Measurements from ENCODE around the gene CSTA.

CSTA gene

DNA sequence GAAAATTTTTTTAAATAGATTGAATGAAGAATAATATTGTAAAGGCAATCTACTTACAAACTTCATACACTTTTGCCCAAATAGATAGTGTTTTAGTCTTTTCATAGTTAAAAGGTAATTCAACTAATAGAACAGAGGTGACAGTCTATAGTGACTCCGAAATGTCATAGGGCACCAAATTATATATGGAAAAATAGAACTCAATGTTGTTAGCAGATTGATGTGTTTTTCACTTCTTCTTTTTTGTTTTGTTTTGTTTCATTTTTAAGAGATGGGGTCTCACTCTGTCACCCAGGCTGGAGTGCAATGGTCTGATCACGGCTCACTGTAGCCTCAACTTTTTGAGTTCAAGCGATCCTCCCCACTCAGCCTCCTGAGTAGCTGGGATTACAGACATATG is 721 bp downstream of the CSTA start:
- no peaks in the 10 kb centered on the region for H3K27me3 ChIP-seq (ENCODE audit: control insufficient read depth in 1 of 2, insufficient read depth in 2 of 2, low read length in 2 of 2)
- H3K27ac ChIP-seq (ENCODE audit: low read depth, low read length): no peak overlapping the region
- H3K4me3 ChIP-seq (ENCODE audit: low read depth in 1 of 2, low read length in 2 of 2): no peak overlapping the region
- no peak overlapping the region for H3K9ac ChIP-seq (ENCODE audit: low read length)
- no peaks in the 10 kb centered on the region for H3K36me3 ChIP-seq (ENCODE audit: insufficient read depth, low read length)
- no peaks in the 10 kb centered on the region for H3K9me3 ChIP-seq (ENCODE audit: low read length)
- H3K4me1 ChIP-seq (ENCODE audit: insufficient read depth, low read length): no peaks in the 10 kb centered on the region

DNA sequence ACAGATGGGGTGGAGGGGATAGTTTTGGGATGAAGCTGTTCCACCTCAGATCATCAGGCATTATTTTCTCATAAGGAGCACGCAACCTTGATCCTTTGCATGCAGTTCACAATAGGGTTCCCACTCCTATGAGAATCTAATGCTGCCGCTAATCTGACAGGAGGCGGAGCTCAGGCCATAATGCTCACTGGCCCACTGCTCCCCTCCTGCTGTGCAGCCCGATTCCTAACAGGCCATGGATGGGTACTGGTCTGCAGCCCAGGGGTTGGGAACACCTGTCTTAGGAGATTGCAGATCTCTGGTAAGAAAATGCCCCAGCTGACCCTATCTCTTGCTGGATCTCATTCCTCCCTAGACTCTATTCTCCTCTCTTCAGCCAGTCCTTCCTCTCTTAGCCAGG is 6.8 kb downstream of the CSTA start:
- Histone ChIP-seq H3K27me3 (ENCODE audit: control insufficient read depth in 1 of 2, insufficient read depth in 2 of 2, low read length in 2 of 2) (no peaks in the 10 kb centered on the region), H3K27ac (ENCODE audit: low read depth, low read length) (no peak overlapping the region), H3K4me3 (ENCODE audit: low read depth in 1 of 2, low read length in 2 of 2) (no peak overlapping the region), H3K36me3 (ENCODE audit: insufficient read depth, low read length) (no peaks in the 10 kb centered on the region), H3K9me3 (ENCODE audit: low read length) (no peaks in the 10 kb centered on the region), H3K9ac (ENCODE audit: low read length) (no peak overlapping the region), H3K4me1 (ENCODE audit: insufficient read depth, low read length) (no peaks in the 10 kb centered on the region)

DNA sequence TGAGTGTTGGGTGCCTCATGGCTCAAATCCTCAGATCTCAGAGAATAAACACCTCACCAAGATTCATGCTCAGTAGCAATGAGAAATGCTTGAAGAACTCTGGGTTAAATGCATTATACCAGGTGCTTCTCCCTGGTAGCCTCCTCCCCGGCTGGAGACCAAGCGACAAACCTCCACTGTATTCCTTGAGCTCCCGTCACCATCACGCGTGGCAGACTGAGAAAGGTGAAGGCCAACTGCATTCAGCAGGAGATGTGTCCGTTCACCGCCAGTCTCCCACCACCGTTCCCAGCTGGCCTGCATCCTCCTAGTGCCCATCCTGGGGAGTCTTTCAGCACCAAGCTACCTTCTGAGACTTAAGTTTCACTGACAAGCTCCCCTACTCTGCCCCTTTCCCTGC is 7.5 kb downstream of the CSTA start:
- H3K9me3 ChIP-seq (ENCODE audit: low read length): no peaks in the 10 kb centered on the region
- H3K27ac ChIP-seq (ENCODE audit: low read depth, low read length): no peak overlapping the region
- no peaks in the 10 kb centered on the region for H3K36me3 ChIP-seq (ENCODE audit: insufficient read depth, low read length)
- no peak overlapping the region for H3K4me3 ChIP-seq (ENCODE audit: low read depth in 1 of 2, low read length in 2 of 2)
- no peaks in the 10 kb centered on the region for H3K4me1 ChIP-seq (ENCODE audit: insufficient read depth, low read length)
- H3K27me3 ChIP-seq (ENCODE audit: control insufficient read depth in 1 of 2, insufficient read depth in 2 of 2, low read length in 2 of 2): no peaks in the 10 kb centered on the region
- no peak overlapping the region for H3K9ac ChIP-seq (ENCODE audit: low read length)

DNA sequence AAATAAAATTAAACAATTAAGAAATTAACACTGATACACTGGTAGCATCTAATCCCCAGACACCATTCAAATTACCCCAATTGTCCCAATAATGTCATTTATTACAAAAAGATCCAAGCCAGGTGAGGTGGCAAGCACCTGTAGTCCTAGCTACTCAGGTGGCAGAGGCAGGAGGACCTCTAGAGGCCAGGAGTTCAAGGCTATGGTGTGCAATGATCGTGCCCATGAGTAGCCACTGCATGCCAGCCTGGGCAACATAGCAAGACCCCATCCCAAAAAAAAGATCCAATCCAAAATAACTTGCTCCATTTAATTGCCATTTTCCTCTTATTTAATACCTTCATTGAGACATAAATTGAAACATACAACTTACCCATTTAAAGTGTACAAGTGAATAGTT is 17.8 kb downstream of the CSTA start:
- Histone ChIP-seq H3K27me3 (ENCODE audit: control insufficient read depth in 1 of 2, insufficient read depth in 2 of 2, low read length in 2 of 2) (no peaks in the 10 kb centered on the region), H3K27ac (ENCODE audit: low read depth, low read length) (no peak overlapping the region)

DNA sequence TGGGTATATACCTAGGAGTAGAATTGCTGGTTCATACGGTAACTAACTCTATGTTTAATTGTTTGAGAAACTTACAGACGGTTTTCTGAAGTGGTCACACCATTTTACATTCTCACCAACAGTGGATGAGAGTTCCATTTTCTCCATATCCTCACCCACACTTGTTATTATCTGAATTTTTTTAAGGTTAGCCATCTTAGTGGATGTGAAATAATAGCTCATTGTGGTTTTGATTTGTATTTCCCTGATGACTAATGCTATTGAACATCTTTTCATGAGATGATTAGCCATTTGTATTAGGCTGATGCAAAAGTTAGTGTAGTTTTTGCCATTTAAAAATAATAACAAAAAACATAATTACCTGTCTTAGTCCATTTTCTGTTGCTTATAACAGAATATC is 18.6 kb downstream of the CSTA start:
- H3K4me1 ChIP-seq (ENCODE audit: insufficient read depth, low read length): no peaks in the 10 kb centered on the region
- H3K36me3 ChIP-seq (ENCODE audit: insufficient read depth, low read length): no peaks in the 10 kb centered on the region
- H3K9me3 ChIP-seq (ENCODE audit: low read length): no peaks in the 10 kb centered on the region
- no peak overlapping the region for H3K9ac ChIP-seq (ENCODE audit: low read length)
- H3K27me3 ChIP-seq (ENCODE audit: control insufficient read depth in 1 of 2, insufficient read depth in 2 of 2, low read length in 2 of 2): no peaks in the 10 kb centered on the region
- H3K27ac ChIP-seq (ENCODE audit: low read depth, low read length): no peak overlapping the region
- no peak overlapping the region for H3K4me3 ChIP-seq (ENCODE audit: low read depth in 1 of 2, low read length in 2 of 2)

More for the DNA sequence above, 17.8 kb downstream of the CSTA start:
- no peak overlapping the region for H3K4me3 ChIP-seq (ENCODE audit: low read depth in 1 of 2, low read length in 2 of 2)
- H3K4me1 ChIP-seq (ENCODE audit: insufficient read depth, low read length): no peaks in the 10 kb centered on the region
- H3K9ac ChIP-seq (ENCODE audit: low read length): no peak overlapping the region
- H3K36me3 ChIP-seq (ENCODE audit: insufficient read depth, low read length): no peaks in the 10 kb centered on the region
- no peaks in the 10 kb centered on the region for H3K9me3 ChIP-seq (ENCODE audit: low read length)

DNA sequence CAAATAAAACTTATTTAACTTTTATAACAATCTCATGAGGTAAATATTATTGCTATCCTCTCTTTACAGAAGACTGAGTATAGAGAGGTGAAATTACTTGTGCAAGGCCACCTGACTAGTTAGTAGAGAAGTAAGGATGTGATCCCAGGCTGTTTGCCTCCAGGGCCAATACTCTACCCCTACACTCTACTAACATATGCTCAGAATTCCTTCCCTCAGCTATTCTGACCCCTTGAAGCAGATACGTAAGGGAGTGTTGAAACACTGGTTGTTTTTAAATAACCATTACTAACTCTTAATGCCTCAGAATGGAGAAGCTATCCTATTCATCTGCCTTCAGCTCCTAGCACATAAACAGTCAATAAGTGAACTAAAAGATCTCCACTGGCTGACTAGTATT is 24.1 kb downstream of the CSTA start:
- no peaks in the 10 kb centered on the region for H3K36me3 ChIP-seq (ENCODE audit: insufficient read depth, low read length)
- no peaks in the 10 kb centered on the region for H3K4me1 ChIP-seq (ENCODE audit: insufficient read depth, low read length)
- H3K4me3 ChIP-seq (ENCODE audit: low read depth in 1 of 2, low read length in 2 of 2): no peak overlapping the region
- no peaks in the 10 kb centered on the region for H3K27me3 ChIP-seq (ENCODE audit: control insufficient read depth in 1 of 2, insufficient read depth in 2 of 2, low read length in 2 of 2)
- no peaks in the 10 kb centered on the region for H3K9me3 ChIP-seq (ENCODE audit: low read length)
- H3K9ac ChIP-seq (ENCODE audit: low read length): no peak overlapping the region
- H3K27ac ChIP-seq (ENCODE audit: low read depth, low read length): no peak overlapping the region

DNA sequence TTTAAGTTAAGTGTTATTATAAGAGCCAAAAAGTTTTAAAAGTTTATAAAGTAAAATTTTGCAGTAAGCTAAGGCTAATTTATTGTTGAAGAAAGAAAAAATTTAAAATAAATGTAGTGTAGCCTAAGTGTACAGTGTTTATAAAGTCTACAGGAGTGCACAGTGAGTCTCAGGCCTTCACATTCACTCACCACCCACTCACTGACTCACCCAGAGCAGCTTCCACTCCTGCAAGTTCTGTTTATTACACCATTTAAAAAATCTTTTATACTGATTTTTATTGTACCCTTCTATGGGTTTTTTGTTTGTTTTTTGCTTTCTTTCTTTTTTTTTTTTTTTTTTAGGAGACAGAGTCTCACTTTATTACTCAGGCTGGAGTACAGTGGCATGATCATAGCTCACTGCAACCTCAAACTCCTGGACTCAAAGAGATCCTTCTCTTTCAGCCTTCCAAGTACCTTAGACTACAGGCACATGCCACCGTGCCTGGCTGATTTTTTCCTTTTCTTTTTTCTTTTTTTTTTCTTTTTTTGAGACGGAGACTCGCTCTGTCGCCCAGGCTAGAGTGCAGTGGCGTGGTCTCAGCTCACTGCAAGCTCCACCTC is 25.9 kb downstream of the CSTA start:
- Histone ChIP-seq H3K9me3 (ENCODE audit: low read length) (no peaks in the 10 kb centered on the region), H3K4me1 (ENCODE audit: insufficient read depth, low read length) (no peaks in the 10 kb centered on the region), H3K4me3 (ENCODE audit: low read depth in 1 of 2, low read length in 2 of 2) (no peak overlapping the region), H3K9ac (ENCODE audit: low read length) (no peak overlapping the region), H3K36me3 (ENCODE audit: insufficient read depth, low read length) (no peaks in the 10 kb centered on the region), H3K27me3 (ENCODE audit: control insufficient read depth in 1 of 2, insufficient read depth in 2 of 2, low read length in 2 of 2) (no peaks in the 10 kb centered on the region), H3K27ac (ENCODE audit: low read depth, low read length) (no peak overlapping the region)

DNA sequence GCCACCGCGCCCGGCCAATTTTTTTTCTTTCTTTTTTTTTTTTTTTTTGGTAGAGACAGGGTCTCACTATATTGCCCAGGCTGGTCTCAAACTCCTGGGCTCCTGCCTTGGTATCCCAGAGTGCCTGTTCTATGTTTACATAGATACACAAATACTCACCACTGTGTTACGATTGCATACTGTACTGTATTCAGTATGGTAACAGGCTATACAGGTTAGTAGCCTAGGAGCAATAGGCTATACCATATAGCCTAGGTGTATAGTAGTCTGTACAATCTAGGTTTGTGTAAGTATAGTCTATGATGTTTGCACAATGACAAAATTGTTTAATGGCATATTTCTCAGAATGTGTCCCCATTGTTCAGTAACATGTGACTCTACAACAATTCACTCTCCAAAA is 26.6 kb downstream of the CSTA start:
- Histone ChIP-seq H3K4me1 (ENCODE audit: insufficient read depth, low read length) (no peaks in the 10 kb centered on the region), H3K9ac (ENCODE audit: low read length) (no peak overlapping the region), H3K27me3 (ENCODE audit: control insufficient read depth in 1 of 2, insufficient read depth in 2 of 2, low read length in 2 of 2) (no peaks in the 10 kb centered on the region), H3K9me3 (ENCODE audit: low read length) (no peaks in the 10 kb centered on the region), H3K4me3 (ENCODE audit: low read depth in 1 of 2, low read length in 2 of 2) (no peak overlapping the region), H3K36me3 (ENCODE audit: insufficient read depth, low read length) (no peaks in the 10 kb centered on the region), H3K27ac (ENCODE audit: low read depth, low read length) (no peak overlapping the region)

DNA sequence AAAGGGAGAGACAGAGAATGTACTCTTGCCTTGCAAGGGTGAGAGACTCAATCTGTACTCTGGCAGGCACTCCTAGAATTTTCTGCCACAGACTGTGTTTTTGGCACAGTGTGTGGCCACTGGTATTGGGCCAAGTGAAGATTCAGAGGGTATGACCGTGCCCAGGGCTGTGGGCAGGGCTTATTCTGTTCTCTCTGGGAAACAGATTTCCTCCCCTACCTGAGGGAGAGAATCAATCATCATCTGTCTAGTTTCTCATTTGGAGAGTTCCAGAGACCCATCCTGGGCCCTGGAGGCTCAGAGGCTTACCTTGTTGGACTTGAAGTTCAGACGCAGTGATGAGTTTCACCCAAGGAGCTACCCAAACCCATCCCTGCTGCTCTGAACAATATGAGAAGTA is 28.2 kb downstream of the CSTA start:
- Histone ChIP-seq H3K27me3 (ENCODE audit: control insufficient read depth in 1 of 2, insufficient read depth in 2 of 2, low read length in 2 of 2) (no peaks in the 10 kb centered on the region), H3K9me3 (ENCODE audit: low read length) (no peaks in the 10 kb centered on the region), H3K9ac (ENCODE audit: low read length) (no peak overlapping the region), H3K36me3 (ENCODE audit: insufficient read depth, low read length) (no peaks in the 10 kb centered on the region), H3K27ac (ENCODE audit: low read depth, low read length) (no peak overlapping the region), H3K4me1 (ENCODE audit: insufficient read depth, low read length) (no peaks in the 10 kb centered on the region), H3K4me3 (ENCODE audit: low read depth in 1 of 2, low read length in 2 of 2) (no peak overlapping the region)

DNA sequence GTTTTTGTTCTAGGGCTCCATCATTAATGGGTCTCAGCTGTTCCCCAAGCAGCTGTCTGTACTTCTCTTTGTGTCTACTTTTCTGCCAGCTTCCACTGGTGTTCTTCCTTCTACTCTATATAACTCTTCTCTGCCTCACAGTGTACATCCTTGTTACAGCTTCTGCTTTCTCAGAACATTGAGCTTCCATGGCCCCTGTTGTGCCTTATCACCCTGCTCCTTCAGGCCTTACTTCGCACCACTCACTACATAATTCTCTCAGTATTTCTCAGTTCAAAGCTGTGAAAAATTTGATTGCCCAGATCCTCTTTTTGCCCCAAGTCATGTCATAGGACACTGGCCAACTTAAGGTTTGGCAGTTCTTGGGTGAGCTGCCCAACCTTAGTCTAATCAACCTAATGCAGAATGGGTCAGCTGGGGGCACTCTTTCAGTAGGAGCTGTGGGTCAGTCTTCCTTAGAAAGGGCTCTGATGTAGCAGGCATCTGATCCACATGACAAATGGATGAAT is 28.9 kb downstream of the CSTA start:
- no peak overlapping the region for H3K4me3 ChIP-seq (ENCODE audit: low read depth in 1 of 2, low read length in 2 of 2)
- no peak overlapping the region for H3K9ac ChIP-seq (ENCODE audit: low read length)
- peaks cover 7% of the 10 kb centered on the region for H3K36me3 ChIP-seq (ENCODE audit: insufficient read depth, low read length)
- H3K4me1 ChIP-seq (ENCODE audit: insufficient read depth, low read length): no peaks in the 10 kb centered on the region
- no peaks in the 10 kb centered on the region for H3K9me3 ChIP-seq (ENCODE audit: low read length)
- no peaks in the 10 kb centered on the region for H3K27me3 ChIP-seq (ENCODE audit: control insufficient read depth in 1 of 2, insufficient read depth in 2 of 2, low read length in 2 of 2)
- no peak overlapping the region for H3K27ac ChIP-seq (ENCODE audit: low read depth, low read length)

DNA sequence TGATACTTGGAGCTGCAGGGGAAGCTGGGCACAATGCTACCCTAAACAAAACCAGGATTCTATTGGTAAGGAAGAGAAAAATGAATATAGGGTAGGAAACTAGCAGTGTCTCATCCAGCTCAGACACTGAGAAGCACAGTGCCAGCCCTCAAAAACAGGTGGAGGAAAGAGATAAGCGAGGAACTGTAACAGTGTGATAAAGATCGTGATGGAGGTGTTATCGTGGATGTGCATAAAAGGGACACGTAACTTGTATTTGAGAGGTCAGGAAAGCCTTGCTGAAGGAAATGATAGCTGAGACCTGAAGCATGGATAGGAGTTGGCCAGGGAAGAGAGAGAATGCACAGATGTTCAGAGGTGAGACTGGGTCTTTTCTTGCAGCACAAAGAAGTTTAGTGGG is 30.6 kb downstream of the CSTA start:
- H3K4me1 ChIP-seq (ENCODE audit: insufficient read depth, low read length): no peaks in the 10 kb centered on the region
- no peak overlapping the region for H3K9ac ChIP-seq (ENCODE audit: low read length)
- H3K9me3 ChIP-seq (ENCODE audit: low read length): no peaks in the 10 kb centered on the region
- H3K27ac ChIP-seq (ENCODE audit: low read depth, low read length): no peak overlapping the region
- H3K36me3 ChIP-seq (ENCODE audit: insufficient read depth, low read length): peaks cover 9% of the 10 kb centered on the region
- no peaks in the 10 kb centered on the region for H3K27me3 ChIP-seq (ENCODE audit: control insufficient read depth in 1 of 2, insufficient read depth in 2 of 2, low read length in 2 of 2)
- no peak overlapping the region for H3K4me3 ChIP-seq (ENCODE audit: low read depth in 1 of 2, low read length in 2 of 2)

DNA sequence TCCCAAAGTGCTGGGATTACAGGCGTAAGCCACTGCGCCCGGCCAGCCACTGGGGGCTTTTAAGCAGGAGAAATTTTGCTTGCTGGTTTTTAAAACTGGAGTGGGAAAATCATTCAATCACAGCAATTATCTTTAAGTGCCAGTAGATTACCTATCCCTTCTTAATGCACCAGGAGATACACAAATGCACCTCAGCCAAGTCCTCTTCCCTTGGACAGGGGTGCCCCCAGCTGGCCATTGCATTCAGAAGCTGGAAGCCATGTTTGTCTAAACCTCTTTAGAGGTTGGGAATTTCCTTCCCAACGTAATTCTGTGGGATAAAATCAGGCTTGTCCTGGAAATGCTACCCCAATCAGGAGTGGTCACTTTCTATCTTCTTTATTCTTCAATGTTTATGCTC is 31.4 kb downstream of the CSTA start:
- Histone ChIP-seq H3K4me3 (ENCODE audit: low read depth in 1 of 2, low read length in 2 of 2) (no peak overlapping the region), H3K4me1 (ENCODE audit: insufficient read depth, low read length) (no peaks in the 10 kb centered on the region), H3K27ac (ENCODE audit: low read depth, low read length) (no peak overlapping the region), H3K27me3 (ENCODE audit: control insufficient read depth in 1 of 2, insufficient read depth in 2 of 2, low read length in 2 of 2) (no peaks in the 10 kb centered on the region), H3K9me3 (ENCODE audit: low read length) (no peaks in the 10 kb centered on the region), H3K9ac (ENCODE audit: low read length) (no peak overlapping the region), H3K36me3 (ENCODE audit: insufficient read depth, low read length) (peaks cover 9% of the 10 kb centered on the region)
